Measurements from ENCODE around the gene FAHD1. TPM values are rescaled to one million over a fixed set of nuclear protein-coding genes. Genes with fewer than 3 reads are reported as not detected.

FAHD1 gene
- total and polyA plus RNA-seq, 2 donors (not counting 1 experiment from before 2014, with no cell fraction given): 28.3 to 78.3 TPM

DNA sequence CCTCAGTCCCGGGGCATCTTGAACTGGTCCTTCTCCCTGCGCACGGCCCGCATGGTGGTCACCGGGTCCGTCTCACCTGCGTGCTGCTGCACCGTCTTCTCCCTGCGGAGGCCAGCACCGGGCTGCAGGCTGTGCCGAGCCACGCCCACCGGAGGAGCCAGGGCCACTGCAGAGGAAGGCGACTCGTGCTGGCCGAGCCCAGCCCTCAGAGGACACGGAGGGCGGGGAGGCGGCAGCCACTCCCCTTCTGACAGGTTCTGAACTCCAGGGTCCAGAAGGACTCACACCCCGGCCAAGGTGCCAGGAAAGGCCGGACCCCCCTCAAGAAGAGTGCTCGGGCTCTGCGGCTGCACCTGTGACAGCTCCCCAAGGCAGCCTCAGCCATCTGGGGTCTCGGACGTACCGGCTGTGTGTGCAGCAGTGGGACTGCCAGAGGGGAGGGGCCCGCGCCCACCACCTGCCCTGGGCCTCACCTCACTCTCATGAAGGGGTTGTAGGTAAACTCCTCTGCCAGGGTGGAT lies 17.7 kb upstream of the FAHD1 start:
- TF ChIP-seq CTCF (conservative IDR thresholded peaks at IDR 0.05 in 1 of 2, IDR thresholded peaks at IDR 0.05 in 1 of 2; ENCODE audit: low read depth in 1 of 2, low read length in 2 of 2) (no peak), EZH2 (IDR thresholded peaks at IDR 0.05; ENCODE audit: low read length, missing control alignments) (no peak)
- H3K79me2 ChIP-seq (ENCODE audit: control insufficient read depth, insufficient read depth, low read length): no peaks in the 10 kb centered on the region
- no peak overlapping the region for H2AFZ ChIP-seq (ENCODE audit: low read length)
- H3K27ac ChIP-seq (ENCODE audit: insufficient read depth, low read length): no peak overlapping the region
- no peak overlapping the region for H3K4me2 ChIP-seq (ENCODE audit: extremely low read depth, insufficient read depth, low read length)
- H3K9ac ChIP-seq (ENCODE audit: insufficient read depth, low read length): no peak overlapping the region
- H3K9me3 ChIP-seq (ENCODE audit: control insufficient read depth, insufficient read depth, low read depth, low read length): no peaks in the 10 kb centered on the region
- peaks cover 5% of the 10 kb centered on the region for H3K36me3 ChIP-seq (ENCODE audit: control insufficient read depth, insufficient read depth, low read length)
- peaks cover 3% of the 10 kb centered on the region for H3K4me1 ChIP-seq (ENCODE audit: control insufficient read depth, extremely low read depth, insufficient read depth, low read length)
- H3K4me3 ChIP-seq (replicated peaks in 1 of 4; ENCODE audit: control extremely low read depth in 1 of 4, insufficient read depth in 1 of 4, low read depth in 3 of 4, low read length in 4 of 4): no peak overlapping the region
- H3K27me3 ChIP-seq (ENCODE audit: control insufficient read depth, insufficient read depth, low read length): no peaks in the 10 kb centered on the region
- no peak for DNase-seq (ENCODE audit: low read depth in 2 of 2)
- H4K20me1 ChIP-seq (ENCODE audit: control insufficient read depth, extremely low read depth, insufficient read depth, low read length): no peaks in the 10 kb centered on the region

DNA sequence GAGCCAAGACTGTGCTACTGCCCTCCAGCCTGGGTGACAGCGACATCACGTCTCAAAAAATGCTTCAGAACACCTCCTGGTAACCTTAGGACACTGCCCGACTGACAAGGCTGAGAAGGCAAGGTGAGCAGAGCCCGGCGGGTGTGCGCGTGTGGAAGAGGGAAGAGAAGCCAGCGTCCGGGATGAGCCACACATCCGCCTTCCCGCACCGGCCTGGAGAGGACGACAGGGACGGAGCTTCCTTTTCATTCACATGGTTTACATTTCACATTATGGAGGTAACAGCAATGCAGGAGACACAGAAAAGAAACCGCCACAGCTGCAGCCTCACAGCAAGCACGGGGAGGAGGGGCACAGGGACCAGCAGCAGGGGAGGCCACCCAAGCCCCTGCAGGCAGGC lies 16.9 kb upstream of the FAHD1 start:
- Histone ChIP-seq H3K36me3 (ENCODE audit: control insufficient read depth, insufficient read depth, low read length) (peaks cover 5% of the 10 kb centered on the region), H2AFZ (ENCODE audit: low read length) (no peak overlapping the region), H3K9ac (ENCODE audit: insufficient read depth, low read length) (no peak overlapping the region), H3K9me3 (ENCODE audit: control insufficient read depth, insufficient read depth, low read depth, low read length) (no peaks in the 10 kb centered on the region), H3K4me3 (replicated peaks in 1 of 4; ENCODE audit: control extremely low read depth in 1 of 4, insufficient read depth in 1 of 4, low read depth in 3 of 4, low read length in 4 of 4) (no peak overlapping the region), H3K27me3 (ENCODE audit: control insufficient read depth, insufficient read depth, low read length) (no peaks in the 10 kb centered on the region), H3K27ac (ENCODE audit: insufficient read depth, low read length) (no peak overlapping the region), H3K79me2 (ENCODE audit: control insufficient read depth, insufficient read depth, low read length) (no peaks in the 10 kb centered on the region), H4K20me1 (ENCODE audit: control insufficient read depth, extremely low read depth, insufficient read depth, low read length) (no peaks in the 10 kb centered on the region), H3K4me2 (ENCODE audit: extremely low read depth, insufficient read depth, low read length) (no peak overlapping the region), H3K4me1 (ENCODE audit: control insufficient read depth, extremely low read depth, insufficient read depth, low read length) (peaks cover 3% of the 10 kb centered on the region)
- TF ChIP-seq CTCF (conservative IDR thresholded peaks at IDR 0.05 in 1 of 2, IDR thresholded peaks at IDR 0.05 in 1 of 2; ENCODE audit: low read depth in 1 of 2, low read length in 2 of 2) (no peak), EZH2 (IDR thresholded peaks at IDR 0.05; ENCODE audit: low read length, missing control alignments) (no peak)
- DNase-seq (ENCODE audit: low read depth in 2 of 2): no peak

- no peak overlapping the region for H2AFZ ChIP-seq (ENCODE audit: low read length)
- peaks cover 3% of the 10 kb centered on the region for H3K4me1 ChIP-seq (ENCODE audit: control insufficient read depth, extremely low read depth, insufficient read depth, low read length)
- no peaks in the 10 kb centered on the region for H3K79me2 ChIP-seq (ENCODE audit: control insufficient read depth, insufficient read depth, low read length)
- no peaks in the 10 kb centered on the region for H3K27me3 ChIP-seq (ENCODE audit: control insufficient read depth, insufficient read depth, low read length)
- H3K4me2 ChIP-seq (ENCODE audit: extremely low read depth, insufficient read depth, low read length): no peak overlapping the region
- no peak overlapping the region for H3K27ac ChIP-seq (ENCODE audit: insufficient read depth, low read length)
- TF ChIP-seq CTCF (conservative IDR thresholded peaks at IDR 0.05 in 1 of 2, IDR thresholded peaks at IDR 0.05 in 1 of 2; ENCODE audit: low read depth in 1 of 2, low read length in 2 of 2) (no peak), EZH2 (IDR thresholded peaks at IDR 0.05; ENCODE audit: low read length, missing control alignments) (no peak)
- no peak overlapping the region for H3K9ac ChIP-seq (ENCODE audit: insufficient read depth, low read length)
- no peak overlapping the region for H3K4me3 ChIP-seq (replicated peaks in 1 of 4; ENCODE audit: control extremely low read depth in 1 of 4, insufficient read depth in 1 of 4, low read depth in 3 of 4, low read length in 4 of 4)
- H3K36me3 ChIP-seq (ENCODE audit: control insufficient read depth, insufficient read depth, low read length): peaks cover 7% of the 10 kb centered on the region
- no peak for DNase-seq (ENCODE audit: low read depth in 2 of 2)
- H4K20me1 ChIP-seq (ENCODE audit: control insufficient read depth, extremely low read depth, insufficient read depth, low read length): no peaks in the 10 kb centered on the region
- H3K9me3 ChIP-seq (ENCODE audit: control insufficient read depth, insufficient read depth, low read depth, low read length): no peaks in the 10 kb centered on the region
Measured at GRCh38 chr16:1810536-1810935, 16.5 kb upstream of the FAHD1 start.
